Measurements from ENCODE around the gene APBA1. TPM values are rescaled to one million over a fixed set of nuclear protein-coding genes. Genes with fewer than 3 reads are reported as not detected.

The APBA1 gene
- total RNA-seq, 1 experiment from 2014 or later: 0.05 TPM

DNA sequence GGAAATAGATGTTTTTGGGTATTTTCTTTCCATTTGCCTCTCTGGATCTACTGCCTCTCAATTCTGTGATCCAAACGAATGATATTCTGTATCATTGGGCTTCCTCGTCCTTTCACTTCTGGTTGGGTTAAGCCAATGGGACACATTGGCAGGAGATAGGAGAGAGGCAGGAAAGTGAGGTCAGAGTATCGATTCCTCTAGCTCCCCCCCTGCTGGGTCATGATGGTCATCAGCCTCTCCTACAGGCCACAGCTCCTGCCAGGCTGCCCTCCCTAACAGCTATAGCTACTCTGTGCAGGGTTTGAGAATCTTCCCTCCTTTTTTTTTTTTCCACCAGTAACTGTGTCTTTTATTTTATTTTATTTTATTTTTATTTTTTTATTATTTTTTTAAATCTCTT is 39.4 kb downstream of the APBA1 start:
- no peaks in the 10 kb centered on the region for H3K36me3 ChIP-seq (ENCODE audit: control insufficient read depth, insufficient read depth, low read length)
- ChIA-PET CTCF (no interaction called here), POLR2A (no interaction called here)
- no peak overlapping the region for H3K27ac ChIP-seq (ENCODE audit: low read length)
- ATAC-seq: no peak
- TF ChIP-seq, protein P1, sequence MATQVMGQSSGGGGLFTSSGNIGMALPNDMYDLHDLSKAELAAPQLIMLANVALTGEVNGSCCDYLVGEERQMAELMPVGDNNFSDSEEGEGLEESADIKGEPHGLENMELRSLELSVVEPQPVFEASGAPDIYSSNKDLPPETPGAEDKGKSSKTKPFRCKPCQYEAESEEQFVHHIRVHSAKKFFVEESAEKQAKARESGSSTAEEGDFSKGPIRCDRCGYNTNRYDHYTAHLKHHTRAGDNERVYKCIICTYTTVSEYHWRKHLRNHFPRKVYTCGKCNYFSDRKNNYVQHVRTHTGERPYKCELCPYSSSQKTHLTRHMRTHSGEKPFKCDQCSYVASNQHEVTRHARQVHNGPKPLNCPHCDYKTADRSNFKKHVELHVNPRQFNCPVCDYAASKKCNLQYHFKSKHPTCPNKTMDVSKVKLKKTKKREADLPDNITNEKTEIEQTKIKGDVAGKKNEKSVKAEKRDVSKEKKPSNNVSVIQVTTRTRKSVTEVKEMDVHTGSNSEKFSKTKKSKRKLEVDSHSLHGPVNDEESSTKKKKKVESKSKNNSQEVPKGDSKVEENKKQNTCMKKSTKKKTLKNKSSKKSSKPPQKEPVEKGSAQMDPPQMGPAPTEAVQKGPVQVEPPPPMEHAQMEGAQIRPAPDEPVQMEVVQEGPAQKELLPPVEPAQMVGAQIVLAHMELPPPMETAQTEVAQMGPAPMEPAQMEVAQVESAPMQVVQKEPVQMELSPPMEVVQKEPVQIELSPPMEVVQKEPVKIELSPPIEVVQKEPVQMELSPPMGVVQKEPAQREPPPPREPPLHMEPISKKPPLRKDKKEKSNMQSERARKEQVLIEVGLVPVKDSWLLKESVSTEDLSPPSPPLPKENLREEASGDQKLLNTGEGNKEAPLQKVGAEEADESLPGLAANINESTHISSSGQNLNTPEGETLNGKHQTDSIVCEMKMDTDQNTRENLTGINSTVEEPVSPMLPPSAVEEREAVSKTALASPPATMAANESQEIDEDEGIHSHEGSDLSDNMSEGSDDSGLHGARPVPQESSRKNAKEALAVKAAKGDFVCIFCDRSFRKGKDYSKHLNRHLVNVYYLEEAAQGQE (IDR thresholded peaks at IDR 0.05; ENCODE audit: insufficient read depth in 1 of 2, low read depth in 2 of 2, low read length in 1 of 2): no peak
- no peak for TF ChIP-seq TCF7L2 (IDR thresholded peaks at IDR 0.05; ENCODE audit: low read depth, low read length)
- TF ChIP-seq, protein P2, sequence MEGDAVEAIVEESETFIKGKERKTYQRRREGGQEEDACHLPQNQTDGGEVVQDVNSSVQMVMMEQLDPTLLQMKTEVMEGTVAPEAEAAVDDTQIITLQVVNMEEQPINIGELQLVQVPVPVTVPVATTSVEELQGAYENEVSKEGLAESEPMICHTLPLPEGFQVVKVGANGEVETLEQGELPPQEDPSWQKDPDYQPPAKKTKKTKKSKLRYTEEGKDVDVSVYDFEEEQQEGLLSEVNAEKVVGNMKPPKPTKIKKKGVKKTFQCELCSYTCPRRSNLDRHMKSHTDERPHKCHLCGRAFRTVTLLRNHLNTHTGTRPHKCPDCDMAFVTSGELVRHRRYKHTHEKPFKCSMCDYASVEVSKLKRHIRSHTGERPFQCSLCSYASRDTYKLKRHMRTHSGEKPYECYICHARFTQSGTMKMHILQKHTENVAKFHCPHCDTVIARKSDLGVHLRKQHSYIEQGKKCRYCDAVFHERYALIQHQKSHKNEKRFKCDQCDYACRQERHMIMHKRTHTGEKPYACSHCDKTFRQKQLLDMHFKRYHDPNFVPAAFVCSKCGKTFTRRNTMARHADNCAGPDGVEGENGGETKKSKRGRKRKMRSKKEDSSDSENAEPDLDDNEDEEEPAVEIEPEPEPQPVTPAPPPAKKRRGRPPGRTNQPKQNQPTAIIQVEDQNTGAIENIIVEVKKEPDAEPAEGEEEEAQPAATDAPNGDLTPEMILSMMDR (IDR thresholded peaks at IDR 0.05): no peak
- no peak for TF ChIP-seq SIN3A (IDR thresholded peaks at IDR 0.05; ENCODE audit: borderline replicate concordance, insufficient read depth, low read depth, low read length)
- no peak for TF ChIP-seq POLR2AphosphoS5 (IDR thresholded peaks at IDR 0.05; ENCODE audit: low read depth, low read length)
- no peaks in the 10 kb centered on the region for H3K9me3 ChIP-seq (ENCODE audit: control insufficient read depth, insufficient read depth, low read depth, low read length)
- no TSS peak for BruUV-seq (replicated peaks)
- no peak overlapping the region for H3K4me3 ChIP-seq (ENCODE audit: low read depth in 2 of 2, low read length in 2 of 2)
- no peaks in the 10 kb centered on the region for H3K4me1 ChIP-seq (ENCODE audit: control insufficient read depth, insufficient read depth, low read length)
- no peaks in the 10 kb centered on the region for H3K27me3 ChIP-seq (ENCODE audit: control insufficient read depth, insufficient read depth, low read length)
- intact Hi-C loops (cut with micrococcal nuclease; ENCODE audit: unreplicated experiment): no loop called here
- in situ Hi-C loops (cut with HindIII; ENCODE audit: low pct_unique_long_range_greater_than_20kb, low sequenced_read_pairs): no loop called here
- DNase-seq (ENCODE audit: low read depth, low spot score): no peak

DNA sequence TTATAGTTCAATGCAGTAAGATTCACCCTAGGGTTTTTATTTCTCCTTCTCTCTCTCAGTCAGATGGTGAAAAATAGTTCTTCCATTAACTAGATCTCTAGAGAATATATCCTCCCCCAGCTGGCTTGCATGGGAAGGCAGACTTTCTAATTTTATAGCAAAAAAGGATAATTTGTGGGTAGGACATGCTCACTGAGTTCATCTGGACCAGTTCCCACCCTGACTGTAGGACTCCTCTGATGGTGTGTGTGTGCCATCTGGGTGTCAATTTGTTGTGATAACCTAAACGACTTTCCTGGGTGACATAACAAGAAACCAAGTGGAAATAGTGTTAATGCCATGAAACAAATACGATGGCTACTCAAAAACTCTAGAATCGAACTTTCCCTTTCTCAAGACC is 44.9 kb downstream of the APBA1 start:
- intact Hi-C loops (cut with micrococcal nuclease; ENCODE audit: unreplicated experiment): no loop called here
- Histone ChIP-seq H3K27me3 (ENCODE audit: control insufficient read depth, insufficient read depth, low read length) (no peaks in the 10 kb centered on the region; the same call in 1 of the 2 replicates), H3K4me3 (ENCODE audit: low read depth in 2 of 2, low read length in 2 of 2) (no peak overlapping the region), H3K4me1 (ENCODE audit: control insufficient read depth, insufficient read depth, low read length) (no peaks in the 10 kb centered on the region), H3K27ac (ENCODE audit: low read length) (no peak overlapping the region), H3K9me3 (ENCODE audit: control insufficient read depth, insufficient read depth, low read depth, low read length) (no peaks in the 10 kb centered on the region), H3K36me3 (ENCODE audit: control insufficient read depth, insufficient read depth, low read length) (no peaks in the 10 kb centered on the region)
- no TSS peak for BruUV-seq (replicated peaks)
- ChIA-PET POLR2A (no interaction called here), CTCF (no interaction called here)
- DNase-seq (ENCODE audit: low read depth, low spot score): no peak
- TF ChIP-seq POLR2AphosphoS5 (IDR thresholded peaks at IDR 0.05; ENCODE audit: low read depth, low read length): no peak
- no peak for TF ChIP-seq TCF7L2 (IDR thresholded peaks at IDR 0.05; ENCODE audit: low read depth, low read length)
- TF ChIP-seq SIN3A (IDR thresholded peaks at IDR 0.05; ENCODE audit: borderline replicate concordance, insufficient read depth, low read depth, low read length): no peak
- TF ChIP-seq, protein P2 (IDR thresholded peaks at IDR 0.05): no peak
- TF ChIP-seq, protein P1 (IDR thresholded peaks at IDR 0.05; ENCODE audit: insufficient read depth in 1 of 2, low read depth in 2 of 2, low read length in 1 of 2): no peak
- in situ Hi-C loops (cut with HindIII; ENCODE audit: low pct_unique_long_range_greater_than_20kb, low sequenced_read_pairs): no loop called here
- no peak for ATAC-seq
